ENCODE data around the gene COX6B2.
A peak's percentile ranks its signal among the peaks of the same experiment; 100 is the strongest.

COX6B2 gene

DNA sequence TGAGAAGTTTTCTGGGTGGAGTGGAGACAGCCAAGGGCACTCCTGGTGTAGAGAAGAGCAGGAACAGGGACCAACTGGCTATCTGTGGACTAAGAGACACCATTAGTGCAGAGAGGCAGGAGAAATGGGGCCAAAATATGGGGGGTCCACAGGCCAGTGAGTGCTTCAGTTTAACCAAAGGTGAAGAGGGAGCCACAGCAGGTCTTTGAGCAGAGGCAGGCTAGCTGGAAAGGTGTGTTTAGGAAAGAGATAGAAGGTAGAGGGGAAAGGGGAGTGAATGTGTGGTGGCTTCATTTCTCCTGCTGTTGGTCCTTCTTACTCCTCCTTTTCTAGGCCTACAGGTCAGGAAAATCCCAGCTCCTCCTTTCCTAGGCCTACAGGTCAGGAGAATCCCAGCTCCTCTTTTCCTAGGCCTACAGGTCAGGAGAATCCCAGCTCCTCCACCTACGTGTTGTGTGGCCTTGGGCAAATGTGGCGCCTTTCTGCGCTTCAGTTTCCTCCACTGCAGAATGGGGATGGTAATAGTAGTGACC is 28.1 kb upstream of the COX6B2 start:
- no peak for DNase-seq

DNA sequence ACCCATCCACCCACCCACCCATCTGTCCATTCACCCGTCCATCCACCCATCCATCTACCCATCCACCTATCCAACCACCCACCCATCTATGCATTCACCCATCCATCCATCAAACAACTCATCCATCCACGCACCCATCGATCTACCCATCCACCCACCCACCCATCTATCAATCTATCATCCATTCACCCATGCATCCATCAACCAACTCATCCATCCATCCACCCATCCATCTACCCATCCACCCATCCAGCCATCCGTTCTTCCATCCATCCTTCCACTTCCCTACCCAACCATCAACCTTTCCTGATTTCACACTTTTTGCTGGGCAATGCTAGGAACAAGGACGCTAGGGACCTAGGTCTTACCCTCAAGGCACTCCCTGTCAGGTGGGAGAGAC is 27.5 kb upstream of the COX6B2 start:
- no peak for DNase-seq

DNA sequence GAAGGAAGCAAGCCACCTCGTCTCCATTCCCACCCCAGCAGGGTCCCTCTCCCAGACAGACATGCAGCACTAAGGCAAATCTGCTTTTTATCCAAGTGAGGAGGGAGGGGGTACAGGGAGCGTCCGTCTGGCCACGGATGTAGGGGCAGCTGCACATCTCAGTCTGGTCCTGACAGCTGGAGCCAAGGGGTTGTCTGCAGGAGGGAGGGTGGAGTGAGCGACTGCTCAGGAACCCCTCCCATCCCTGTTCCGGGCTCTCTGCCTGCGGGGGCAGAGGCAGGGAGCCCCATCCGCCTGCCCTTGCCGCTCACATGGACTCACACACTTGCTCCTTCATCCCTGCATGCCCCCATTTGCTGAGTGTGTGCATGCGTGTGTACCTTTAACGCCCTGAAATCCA is 24.7 kb upstream of the COX6B2 start:
- no peak for DNase-seq

DNA sequence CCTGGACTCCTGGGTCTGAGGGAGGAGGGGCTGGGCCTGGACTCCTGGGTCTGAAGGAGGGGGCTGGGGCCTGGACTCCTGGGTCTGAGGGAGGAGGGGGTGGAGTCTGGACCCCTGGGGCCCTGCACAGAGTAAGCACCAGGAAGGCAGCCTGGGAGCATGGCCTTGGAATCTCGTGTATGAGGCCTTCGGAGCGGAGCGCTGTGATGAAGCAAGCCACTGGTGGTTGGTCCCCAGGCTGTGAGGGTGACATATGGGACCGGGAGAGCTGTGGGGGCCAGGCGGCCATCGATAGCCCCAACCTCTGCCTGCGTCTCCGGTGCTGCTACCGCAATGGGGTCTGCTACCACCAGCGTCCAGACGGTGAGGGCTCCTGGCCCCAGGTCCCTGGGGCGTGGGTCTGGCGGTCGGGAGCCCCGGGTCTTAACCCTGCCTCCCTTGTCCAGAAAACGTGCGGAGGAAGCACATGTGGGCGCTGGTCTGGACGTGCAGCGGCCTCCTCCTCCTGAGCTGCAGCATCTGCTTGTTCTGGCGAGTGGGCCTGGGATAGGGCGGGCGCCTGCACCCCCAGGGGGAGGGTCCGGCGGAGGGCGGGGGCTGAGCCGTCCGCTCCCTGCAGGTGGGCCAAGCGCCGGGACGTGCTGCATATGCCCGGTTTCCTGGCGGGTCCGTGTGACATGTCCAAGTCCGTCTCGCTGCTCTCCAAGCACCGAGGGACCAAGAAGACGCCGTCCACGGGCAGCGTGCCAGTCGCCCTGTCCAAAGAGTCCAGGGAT is 23.0 kb upstream of the COX6B2 start:
- DNase-seq, result no peak

DNA sequence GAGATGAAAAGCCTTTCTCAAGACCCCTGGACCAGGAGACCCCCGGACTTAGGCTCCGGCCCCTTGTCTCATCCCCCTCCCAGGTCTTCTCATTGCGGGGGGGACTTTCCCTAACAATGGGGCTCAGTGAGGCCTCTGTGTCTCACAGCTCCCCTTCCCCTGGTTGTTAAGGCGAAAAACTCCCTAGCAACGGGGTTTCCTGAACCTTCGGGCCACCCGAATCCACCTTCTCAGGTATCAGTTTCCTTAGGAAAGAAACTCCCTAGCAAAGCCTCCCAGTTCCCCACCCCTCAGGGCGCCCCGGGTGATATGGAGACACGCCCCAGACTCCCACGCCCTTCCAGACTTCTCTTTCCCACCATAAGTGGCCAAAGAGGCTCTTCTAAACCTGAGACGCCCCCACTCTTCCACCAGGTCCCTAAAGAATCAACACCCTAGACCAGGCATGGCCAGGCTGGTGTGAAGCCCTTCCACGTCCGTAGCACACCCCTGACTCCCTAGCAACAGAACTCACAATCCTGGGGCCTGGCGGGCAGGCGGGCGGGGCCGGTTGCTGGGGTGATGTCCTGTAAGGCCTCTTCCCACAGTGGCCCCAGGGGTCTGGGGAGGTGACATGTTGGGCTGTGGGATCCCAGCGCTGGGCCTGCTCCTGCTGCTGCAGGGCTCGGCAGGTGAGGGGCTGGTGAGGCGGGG is 21.9 kb upstream of the COX6B2 start, which contains the start of gene TMEM190:
TSS of gene TMEM190 (plus strand) at position 586 of the 693 bp plus-strand sequence. CDS start at position 614, 28 bp downstream.
- no peak for DNase-seq

DNA sequence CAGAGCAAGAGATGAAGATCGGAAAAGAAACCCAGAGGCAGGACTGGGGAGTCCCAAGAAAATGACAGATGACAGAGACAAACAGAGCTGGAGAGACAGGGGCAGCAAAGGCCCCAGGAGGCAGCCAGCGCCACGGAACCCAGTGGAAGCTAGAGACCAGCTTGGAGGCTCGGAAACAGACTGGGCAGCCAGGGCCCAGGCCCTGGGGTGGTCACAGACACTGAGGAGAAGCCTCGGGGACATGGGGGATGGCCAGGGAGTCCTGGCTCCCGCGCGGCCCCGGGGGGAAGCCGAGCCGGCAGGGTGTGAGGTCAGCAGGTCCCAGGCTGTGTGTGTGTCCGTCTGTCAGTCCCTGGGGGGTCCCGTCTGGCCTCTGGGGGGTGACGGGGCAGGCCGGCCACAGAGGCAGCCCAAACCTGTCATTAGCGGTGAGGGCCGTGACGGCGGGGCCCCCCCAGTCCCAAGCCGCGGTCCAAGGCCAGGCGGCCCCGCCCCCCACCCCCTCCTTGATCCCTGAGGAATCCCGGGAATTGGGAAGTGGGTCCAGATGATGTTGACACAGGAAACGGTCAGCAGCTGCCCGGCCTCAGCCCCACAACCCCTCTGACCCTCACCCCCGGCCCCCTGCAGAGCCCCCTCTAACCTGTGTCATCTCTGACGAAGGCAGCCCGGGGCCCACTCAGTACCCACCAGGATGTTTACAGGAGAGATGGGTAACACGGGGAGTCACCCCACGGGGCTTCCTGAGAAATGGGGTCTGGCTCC is 19.7 kb upstream of the COX6B2 start:
- DNase-seq, result no peak

DNA sequence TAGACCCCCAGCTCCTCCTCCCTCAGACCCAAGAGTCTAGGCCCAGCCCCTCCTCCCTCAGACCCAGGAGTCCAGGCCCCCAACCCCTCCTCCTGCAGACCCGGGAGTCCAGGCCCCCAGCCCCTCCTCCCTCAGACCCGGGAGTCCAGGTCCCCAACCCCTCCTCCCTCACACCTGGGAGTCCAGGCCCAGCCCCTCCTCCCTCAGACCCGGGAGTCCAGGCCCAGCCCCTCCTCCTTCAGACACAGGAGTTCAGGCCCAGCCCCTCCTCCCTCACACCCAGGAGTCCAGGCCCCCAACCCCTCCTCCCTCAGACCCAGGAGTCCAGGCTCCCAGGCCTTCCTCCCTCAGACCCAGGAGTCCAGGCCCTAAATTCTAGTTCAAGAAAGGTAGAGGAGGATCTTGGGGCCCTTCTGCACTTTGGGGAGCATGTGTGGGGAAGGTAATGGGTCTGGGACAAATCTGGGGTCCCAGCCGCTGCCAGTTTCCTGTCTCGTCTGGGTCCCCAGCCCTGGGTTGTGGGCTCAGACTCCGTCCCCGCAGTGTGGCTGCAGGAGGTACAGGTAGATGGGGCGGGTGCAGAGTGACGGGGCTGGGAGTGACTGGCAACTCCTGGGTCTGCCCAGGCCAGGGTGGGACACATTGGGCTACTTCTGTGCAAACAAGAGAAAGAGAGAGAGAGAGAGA is 18.9 kb upstream of the COX6B2 start:
- no peak for DNase-seq

DNA sequence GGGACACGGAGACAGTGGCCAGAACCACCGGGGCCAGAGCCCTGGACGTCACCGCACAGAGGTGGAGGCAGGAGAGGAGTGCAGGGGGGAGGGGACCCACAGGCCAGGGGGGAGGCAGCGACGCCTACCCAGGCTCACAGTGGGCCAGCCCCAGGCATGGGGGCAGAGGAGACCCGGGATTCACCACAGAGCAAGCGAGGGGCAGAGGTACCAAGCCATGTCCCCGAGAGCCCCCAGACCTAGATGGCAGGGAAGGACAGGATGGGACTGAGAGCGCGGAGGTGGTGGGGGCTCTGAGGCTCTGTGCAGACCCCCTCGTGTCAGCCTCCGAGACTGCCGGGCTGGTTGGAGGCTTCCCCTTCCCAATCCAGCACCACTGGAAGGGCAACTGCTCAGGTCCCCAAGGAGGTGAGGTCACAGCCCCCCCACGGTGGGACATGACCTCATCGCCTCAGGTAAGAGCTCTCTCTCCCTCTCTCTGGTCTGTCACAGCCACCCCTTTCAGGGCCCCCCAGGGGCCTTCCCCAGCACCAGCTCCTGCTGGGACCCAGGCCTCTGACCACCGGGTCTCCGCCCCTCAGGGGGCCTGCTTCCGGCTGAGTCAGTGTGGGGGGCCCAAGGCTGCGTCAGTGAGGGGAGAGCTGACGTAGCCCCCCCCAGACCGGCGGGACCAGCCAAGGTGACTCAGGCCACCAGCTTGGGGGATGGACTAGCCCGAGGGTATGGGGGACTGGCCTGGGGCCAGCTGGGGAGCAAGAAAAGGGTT is 18.0 kb upstream of the COX6B2 start:
- DNase-seq, result peak; percentile 31

DNA sequence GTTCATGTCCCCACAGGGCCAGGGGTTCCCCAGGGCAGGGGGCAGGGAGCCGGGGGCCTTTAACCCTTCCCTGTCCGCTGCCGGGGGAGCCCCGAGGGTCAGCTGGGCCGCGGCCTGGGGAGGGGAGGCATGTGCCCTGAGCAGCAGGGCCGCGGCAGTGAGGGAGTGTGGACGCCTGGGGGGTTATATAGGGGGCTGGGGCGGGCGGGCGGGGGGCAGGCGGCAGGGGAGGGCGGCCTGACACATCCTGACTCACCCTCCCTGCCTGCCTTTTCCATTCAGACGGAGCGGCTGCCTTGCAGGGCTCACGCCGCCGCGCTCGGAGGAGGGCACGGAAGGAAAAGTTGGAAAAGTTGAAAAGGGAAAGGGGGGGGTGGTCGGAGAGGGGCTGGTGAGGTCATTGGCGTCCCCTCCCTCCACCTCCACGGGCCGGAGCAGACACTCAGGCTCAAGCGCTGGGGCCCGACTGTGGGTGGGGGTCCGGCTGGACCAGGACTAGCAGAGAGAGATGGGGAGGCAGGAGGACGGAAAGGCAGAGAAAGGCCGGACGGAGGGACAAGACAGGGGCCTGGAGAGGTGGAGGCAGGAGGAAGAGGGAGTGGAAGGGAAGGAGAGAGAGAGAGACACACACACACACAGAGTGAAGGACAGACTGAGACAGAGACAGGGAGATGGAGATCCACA is 15.9 kb upstream of the COX6B2 start, which contains the start of gene IL11:
TSS of gene IL11 (minus strand) at position 159 of the 684 bp plus-strand sequence. CDS start at position 6, 153 bp downstream.
- DNase-seq, result no peak

DNA sequence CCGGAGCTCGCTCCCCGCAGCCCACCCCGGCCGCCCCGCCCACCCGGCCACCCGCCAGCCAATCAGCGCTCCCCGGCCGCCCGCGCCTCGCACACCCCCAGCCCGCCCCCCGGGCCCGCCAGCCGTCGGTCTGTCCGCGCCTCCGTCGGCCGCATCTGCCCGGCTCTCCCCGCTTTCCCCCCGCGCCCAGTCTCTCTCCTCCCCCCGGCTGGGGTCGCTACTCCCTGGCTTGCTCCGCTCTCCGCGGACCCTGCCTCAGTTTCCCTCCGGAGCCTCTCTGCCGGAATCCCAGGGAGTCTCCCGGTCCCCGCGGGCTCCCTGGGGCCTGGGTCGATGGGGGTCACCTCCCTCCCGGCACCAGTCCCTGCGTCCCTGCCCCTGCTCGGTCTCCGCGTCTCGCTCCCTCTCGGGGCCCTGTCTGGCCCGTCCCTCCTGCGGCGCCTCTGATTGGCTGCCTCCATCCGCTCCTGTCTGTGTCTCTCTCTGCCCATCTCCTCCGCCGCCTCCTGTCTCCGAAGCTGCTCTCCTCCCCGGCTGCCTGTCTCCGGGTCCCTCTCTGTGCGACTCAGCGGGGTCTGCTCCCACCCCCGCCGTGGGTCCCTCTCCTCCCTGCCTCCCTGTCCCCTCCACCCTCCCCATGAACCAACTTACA is 15.3 kb upstream of the COX6B2 start:
- peak; percentile 33 for DNase-seq

DNA sequence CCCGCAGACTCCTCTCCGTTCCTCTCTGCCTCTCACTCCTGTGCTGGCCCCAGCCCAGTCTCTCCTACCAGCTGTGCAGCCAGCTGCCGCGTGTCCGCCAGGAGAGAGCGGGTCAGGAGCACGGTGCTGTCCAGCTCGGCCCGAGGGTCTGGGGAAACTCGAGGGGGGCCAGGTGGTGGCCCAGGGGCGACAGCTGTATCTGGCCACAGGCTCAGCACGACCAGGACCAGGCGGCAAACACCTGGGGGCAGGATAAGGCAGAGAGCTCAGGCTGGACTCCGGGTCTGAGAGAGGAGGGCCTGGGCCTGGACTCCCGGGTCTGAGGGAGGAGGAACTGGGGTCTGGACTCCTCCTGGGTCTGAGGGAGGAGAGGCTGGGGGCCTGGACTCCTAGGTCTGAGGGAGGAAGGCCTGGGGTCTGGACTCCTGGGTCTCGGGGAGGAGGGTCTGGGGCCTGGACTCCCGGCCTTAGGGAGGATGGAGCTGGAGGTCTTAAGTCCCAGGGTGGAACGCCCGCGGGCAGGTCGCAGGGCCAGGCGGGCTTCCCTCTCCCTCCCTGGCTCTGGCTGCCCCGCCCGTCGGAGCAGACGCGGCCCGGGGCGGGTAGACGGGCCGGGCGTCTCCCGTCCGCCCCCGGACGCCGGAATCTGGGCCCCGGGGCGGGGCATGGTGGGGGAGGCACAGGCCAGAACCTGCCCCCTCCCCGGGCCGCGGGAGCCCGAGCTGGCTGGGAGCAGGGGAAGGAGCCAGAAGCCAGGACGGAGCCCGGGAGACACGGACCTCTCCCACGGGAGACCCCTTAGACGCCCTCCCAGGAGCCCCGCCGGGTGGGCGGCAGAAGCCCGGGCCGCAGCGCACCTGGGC is 14.4 kb upstream of the COX6B2 start:
- DNase-seq, result peak; percentile 30

DNA sequence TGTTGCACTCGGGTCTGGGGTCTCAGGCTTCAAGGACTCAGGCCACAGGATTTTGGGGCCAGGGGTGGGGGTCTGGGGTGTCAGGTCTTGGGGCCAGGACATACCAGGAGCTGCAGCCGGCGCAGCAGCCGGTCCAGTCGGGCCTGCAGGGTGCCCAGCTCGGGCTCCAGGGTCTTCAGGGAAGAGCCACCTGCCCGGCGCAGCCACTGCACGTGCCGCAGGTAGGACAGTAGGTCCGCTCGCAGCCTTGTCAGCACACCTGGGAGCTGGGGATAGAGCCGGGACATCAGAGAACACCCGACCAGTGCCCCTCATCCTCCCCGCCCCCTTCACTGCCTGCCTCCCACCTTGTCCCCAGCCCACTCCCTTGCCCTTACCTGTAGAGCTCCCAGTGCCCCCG is 13.6 kb upstream of the COX6B2 start:
- no peak for DNase-seq

DNA sequence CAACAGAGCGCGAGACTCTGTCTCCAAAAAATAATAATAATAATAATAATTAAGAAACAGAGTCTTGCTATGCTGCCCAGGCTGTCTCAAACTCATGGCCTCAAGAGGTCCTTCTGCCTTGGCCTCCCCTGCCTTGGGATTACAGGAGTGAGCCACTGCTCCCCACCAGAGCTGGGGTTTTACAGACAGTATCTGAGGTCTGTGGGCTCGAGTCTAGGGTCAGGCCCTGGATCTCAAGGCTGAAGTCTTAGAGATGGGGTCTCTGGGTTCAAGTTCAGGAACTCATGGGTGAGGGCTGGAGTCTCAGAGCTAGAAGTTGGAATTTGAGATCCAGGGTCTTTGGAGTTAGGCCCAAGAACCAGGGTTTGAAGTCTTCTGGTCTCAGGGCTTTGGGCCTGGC is 12.3 kb upstream of the COX6B2 start:
- DNase-seq, result no peak

DNA sequence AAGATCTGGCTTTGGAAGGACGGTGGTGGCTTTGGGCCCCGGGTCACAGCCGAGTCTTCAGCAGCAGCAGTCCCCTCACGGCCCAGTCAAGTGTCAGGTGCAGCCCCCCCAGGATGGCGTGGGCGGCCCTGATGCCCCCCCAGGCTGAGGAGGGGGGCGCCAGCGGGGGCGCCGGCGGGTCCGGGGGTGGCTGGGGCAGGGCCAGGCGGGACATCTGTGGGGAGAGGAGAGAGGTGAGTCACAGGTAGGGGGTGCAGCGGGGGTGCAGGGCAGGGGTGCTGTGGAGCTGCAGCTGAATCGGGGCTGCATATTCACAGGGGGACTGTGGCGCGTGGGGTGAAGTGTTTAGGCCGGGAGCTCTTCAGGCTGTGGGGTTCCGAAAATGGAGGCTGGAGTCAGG is 11.4 kb upstream of the COX6B2 start:
- DNase-seq, result no peak

DNA sequence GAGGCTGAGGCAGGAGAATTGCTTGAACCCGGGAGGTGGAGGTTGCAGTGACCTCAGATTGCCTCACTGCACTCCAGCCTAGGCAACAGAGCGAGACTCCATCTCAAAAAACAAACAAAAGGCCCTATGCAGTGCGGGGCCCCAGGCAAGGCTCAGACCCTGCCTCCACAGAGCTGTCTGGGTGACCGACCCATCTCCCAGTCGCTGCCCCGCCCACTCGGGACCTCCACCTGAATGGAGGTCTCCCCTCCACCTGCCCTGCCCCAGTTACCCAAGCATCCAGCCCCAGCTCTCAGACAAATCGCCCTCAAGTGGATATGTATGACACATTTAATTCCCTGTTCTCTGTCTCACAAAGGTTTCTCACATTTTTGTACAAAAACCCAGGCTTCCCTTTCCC is 10.7 kb upstream of the COX6B2 start:
- DNase-seq, result no peak

DNA sequence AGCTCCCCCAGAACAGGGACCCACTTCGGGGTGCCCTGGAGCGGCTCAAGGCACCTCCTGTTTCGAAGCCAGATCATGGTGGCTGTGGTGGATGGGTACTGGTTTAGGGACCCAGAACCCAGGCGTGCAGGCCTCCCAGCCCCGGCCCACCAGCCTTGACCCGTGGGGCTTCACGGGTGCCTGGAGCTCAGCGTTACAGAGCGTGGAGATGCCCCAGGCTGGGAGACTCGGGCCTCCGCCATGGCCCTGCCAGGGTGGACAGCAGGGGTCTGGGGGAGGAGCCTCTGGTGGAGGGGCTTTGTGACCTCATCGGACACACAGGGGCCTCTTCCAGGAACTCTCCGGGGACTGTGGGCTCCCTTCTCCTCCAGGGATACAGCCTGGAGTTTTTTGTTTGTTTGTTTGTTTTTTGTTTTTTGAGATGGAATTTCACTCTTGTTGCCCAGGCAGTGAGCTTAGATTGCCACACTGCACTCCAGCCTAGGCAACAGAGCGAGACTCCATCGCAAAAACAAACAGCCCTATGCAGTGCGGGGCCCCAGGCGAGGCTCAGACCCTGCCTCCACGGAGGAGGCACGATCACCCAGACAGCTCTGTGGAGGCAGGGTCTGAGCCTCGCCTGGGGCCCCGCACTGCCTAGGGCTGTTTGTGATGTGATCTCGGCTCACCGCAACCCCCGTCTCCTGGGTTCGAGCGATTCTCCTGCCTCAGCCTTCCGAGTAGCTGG is 8.6 kb upstream of the COX6B2 start, which contains the start of gene GARIN5B:
TSS of gene GARIN5B (minus strand) at position 271 of the 727 bp plus-strand sequence. CDS start at position 77, 194 bp downstream.
- DNase-seq, result no peak

DNA sequence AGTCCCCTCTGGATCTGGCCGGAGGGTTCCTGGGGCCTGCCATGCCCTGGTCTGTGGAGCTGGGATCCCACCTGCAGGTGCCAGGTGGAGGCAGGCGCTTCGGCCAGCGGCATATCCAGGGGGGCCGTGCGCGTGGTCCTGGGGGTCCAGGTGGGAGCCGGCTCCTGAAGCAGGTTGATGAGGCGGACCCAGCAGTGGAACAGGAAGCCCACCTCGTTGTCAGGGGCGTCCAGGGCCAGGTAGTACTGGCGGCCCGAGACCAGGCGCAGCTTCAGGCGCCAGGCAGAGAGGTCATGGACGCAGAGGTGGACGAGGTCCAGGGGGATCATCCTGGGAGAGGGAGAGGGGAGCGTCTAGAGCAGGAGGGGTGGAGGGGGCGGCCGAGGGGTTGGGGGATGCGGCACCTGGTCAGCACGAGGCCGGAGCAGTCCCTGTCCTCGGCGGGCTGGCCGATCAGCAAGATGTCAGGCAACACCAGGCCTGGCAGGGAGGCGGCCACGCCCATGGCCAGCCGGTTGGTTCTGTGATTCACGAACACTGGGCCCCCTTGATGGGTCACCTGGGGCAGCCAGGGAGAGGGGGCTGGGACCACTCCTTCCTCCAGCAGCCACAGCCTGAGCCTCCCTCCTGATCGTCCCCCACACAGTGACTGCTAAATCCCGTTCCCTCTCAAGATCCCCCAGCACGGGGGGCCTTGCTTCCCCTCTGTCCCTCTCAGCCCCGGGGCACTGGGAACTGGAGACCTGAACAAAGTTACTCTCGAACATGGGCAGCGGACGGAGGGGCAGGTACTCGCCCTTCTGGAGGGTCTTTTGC is 7.9 kb upstream of the COX6B2 start:
- DNase-seq, result no peak

DNA sequence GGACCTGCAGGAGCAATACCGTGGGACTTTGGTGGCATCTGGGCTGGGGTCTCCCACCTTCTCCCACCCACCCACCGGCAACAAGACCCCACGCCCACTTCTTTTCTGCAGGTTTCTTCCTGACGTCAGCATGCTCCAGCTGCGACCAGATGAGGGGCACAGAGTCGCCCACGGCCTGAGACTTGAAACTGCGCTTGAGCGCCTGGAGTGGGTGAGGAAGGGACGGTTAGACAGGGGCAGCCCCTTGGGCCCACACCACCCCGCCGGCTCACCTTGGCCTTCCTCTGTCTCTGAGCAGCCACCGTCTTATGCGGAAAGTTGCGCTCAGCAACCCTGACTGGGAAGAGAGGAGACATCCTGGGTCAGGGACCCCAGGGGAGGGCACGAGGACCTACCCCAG is 6.4 kb upstream of the COX6B2 start:
- no peak for DNase-seq

Data from activated CD8-positive, alpha-beta memory T cell treated with anti-CD3 and anti-CD28 coated beads, Interleukin-2, amount 50 U/mL, for 4 hours (primary cell).